Tibial nerve (tissue), 3 donors: ENCODE measurements around the gene TSPAN16.

Experiments used
- POLR2A ChIP-seq, 2 donors: fragments of 450-650 bp; IDR thresholded peaks; one replicate each; pipeline ENCODE4 v1.6.1; 2017; ENCODE audit warnings: antibody characterized with exemption in 2 of 2, mild to moderate bottlenecking in 2 of 2, moderate library complexity in 2 of 2
- TF ChIP-seq, protein P1 (sequence below), 5 experiments: fragments of 200-600 bp in 3 of 5; fragments of 450-650 bp in 2 of 5; sonication (generic) in 3 of 5; IDR thresholded peaks; one replicate each; pipeline ENCODE4 v1.5.1; 2016 to 2019; ENCODE audit warnings: antibody characterized with exemption in 5 of 5, mild to moderate bottlenecking in 3 of 5, moderate library complexity in 2 of 5

DNA sequence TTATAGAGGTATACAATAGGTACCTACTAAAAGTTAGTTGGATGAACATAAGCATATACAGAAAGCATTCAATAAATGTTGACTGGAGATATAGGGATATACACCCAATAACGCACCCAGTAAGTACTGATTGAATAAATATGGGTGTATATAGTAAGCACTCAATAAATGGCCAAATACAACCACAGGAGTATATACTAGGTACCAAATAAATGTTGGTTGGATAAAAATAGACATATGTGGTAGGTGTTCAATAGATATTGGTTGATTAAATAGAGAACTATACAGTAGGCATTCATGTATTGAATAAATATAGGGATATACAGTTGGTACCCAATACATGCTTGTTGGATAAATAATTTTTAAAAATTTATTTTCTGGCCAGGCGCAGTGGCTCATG, 47.1 kb upstream of the TSPAN16 start:
- TF ChIP-seq, protein P1, sequence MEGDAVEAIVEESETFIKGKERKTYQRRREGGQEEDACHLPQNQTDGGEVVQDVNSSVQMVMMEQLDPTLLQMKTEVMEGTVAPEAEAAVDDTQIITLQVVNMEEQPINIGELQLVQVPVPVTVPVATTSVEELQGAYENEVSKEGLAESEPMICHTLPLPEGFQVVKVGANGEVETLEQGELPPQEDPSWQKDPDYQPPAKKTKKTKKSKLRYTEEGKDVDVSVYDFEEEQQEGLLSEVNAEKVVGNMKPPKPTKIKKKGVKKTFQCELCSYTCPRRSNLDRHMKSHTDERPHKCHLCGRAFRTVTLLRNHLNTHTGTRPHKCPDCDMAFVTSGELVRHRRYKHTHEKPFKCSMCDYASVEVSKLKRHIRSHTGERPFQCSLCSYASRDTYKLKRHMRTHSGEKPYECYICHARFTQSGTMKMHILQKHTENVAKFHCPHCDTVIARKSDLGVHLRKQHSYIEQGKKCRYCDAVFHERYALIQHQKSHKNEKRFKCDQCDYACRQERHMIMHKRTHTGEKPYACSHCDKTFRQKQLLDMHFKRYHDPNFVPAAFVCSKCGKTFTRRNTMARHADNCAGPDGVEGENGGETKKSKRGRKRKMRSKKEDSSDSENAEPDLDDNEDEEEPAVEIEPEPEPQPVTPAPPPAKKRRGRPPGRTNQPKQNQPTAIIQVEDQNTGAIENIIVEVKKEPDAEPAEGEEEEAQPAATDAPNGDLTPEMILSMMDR (IDR thresholded peaks at IDR 0.05), result no peak
- TF ChIP-seq POLR2A (IDR thresholded peaks at IDR 0.05), result no peak
